Right lobe of liver (tissue), 6 donors: ENCODE results near the gene SP6. TPM values are rescaled to one million over a fixed set of nuclear protein-coding genes. Genes with fewer than 3 reads are reported as not detected.
A peak's percentile ranks its signal among the peaks of the same experiment; 100 is the strongest.

Experiments used
- ATAC-seq, 4 donors: fragments of 200-7000 bp; cut with Tn5 transposase; one replicate each; pipeline ENCODE4 v1.9.1; 2020; ENCODE audit warnings: mild to moderate bottlenecking in 4 of 4, moderate library complexity in 4 of 4
- DNase-seq, 3 donors: peaks; one replicate each; pipeline ENCODE4 v3.0.0-alpha.2; 2020
- H3K27ac ChIP-seq, 3 donors: fragments of 200-600 bp; one replicate each; pipeline ENCODE4 v1.8.0; 2022
- H3K27me3 ChIP-seq, 2 donors: fragments of 200-600 bp; one replicate each; pipeline ENCODE4 v1.8.0; 2022
- H3K36me3 ChIP-seq, 4 donors: fragments of 200-600 bp; sonication (generic) in 1 of 4; one replicate each; pipeline versions ENCODE4 v1.5.1 to v1.8.0; 2017 to 2022; ENCODE audit warnings: control low read depth in 1 of 4
- H3K4me1 ChIP-seq, 4 donors: fragments of 200-600 bp; sonication (generic) in 1 of 4; one replicate each; pipeline versions ENCODE4 v1.5.1 to v1.8.0; 2017 to 2022; ENCODE audit warnings: control low read depth in 1 of 4
- H3K4me3 ChIP-seq, 3 donors: fragments of 200-600 bp; one replicate each; pipeline ENCODE4 v1.8.0; 2022
- H3K9me3 ChIP-seq, 4 donors: fragments of 200-600 bp; sonication (generic) in 1 of 4; one replicate each; pipeline versions ENCODE4 v1.5.1 to v1.8.0; 2017 to 2022; ENCODE audit warnings: control low read depth in 1 of 4
- CTCF ChIP-seq, 4 donors: fragments of 200-600 bp in 3 of 4; fragments of 450-650 bp in 1 of 4; IDR thresholded peaks; one replicate each; pipeline versions ENCODE4 v1.5.1 to v1.8.0; 2016 to 2022; ENCODE audit warnings: antibody characterized with exemption in 4 of 4, mild to moderate bottlenecking in 2 of 4
- POLR2A ChIP-seq: fragments of 450-650 bp; IDR thresholded peaks from one replicate; pipeline ENCODE4 v1.6.1; 2017; ENCODE audit warnings: antibody characterized with exemption, mild to moderate bottlenecking
- WGBS: methylation state at CpG from one replicate; pipeline ENCODE4 v1.1.6; 2018; ENCODE audit warnings: low coverage, low lambda C conversion rate; ENCODE audit not compliant: insufficient coverage; ENCODE audit errors: missing lambda C conversion rate; 5-methylcytosine and 5-hydroxymethylcytosine counted together
- intact Hi-C, 2 donors: fragments of 100-400 bp; cut with DNase I; formaldehyde crosslinking; loops; one replicate each; pipeline versions ENCODE4 v1.11.2 to v1.14.1; 2022
- total RNA-seq, 6 experiments: library from RNA; depleted of rRNA in 2 of 6; stranded (reverse); fragments of >200 nt in 2 of 6; fragmentation: NEBNext Ultra II Directional in 3 of 6; extraction: Animal tissue kit (Norgen Biotek cat#: 25700) in 3 of 6; gene quantifications; one replicate each; pipeline versions ENCODE4 v1.1.0 to v1.2.4, GENCODE V29; 2016 to 2023
- donor health status: DM: no; HTN: yes; CAD: no.
- donor health status: DM: no; HTN: no; CAD: no.
- donor health status: DM: no; HTN: no; CAD: no.
- donor health status: DM: no; HTN: yes; CAD: no.
- donor health status: DM: no; HTN: yes; CAD: no.

The SP6 gene
- total RNA-seq, 6 experiments from 2014 or later: 0.09 to 0.12 (median 0.11) TPM; not detected in 3

DNA sequence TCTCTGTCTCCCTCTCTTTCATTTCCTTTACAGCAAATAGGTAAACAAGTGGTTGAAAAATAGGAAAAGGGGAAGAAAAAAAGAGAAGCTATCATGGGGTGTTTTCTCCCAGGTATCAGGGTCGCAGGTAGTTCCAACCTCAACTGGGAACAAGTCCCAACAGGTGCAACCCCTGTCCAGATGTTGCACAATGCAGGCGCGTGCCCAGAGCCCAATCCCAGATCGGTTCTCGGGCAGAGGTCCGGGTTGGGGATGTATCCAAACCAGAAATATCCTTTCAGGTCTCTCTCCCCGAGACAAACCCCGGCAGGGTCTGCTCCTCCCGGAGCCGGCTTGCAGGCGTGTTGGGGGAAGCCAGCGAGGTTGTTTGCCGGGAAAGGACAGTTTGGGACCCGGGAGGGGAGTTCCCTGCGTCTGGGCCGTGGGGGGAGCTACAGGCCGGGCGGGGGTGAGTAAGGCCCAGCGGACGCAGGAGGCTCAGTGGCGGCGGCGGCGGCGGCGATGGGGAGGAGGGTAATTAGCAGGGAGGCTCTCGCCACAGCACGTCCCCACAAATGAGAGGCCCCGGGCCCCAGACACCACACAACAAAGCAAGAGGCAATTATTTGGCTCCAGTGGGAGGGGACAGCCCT, 21.2 kb upstream of the SP6 start:
- no peak overlapping the region for H3K27ac ChIP-seq
- intact Hi-C loops: no loop called here
- H3K36me3 ChIP-seq: no peaks in the 10 kb centered on the region
- no peaks in the 10 kb centered on the region for H3K9me3 ChIP-seq
- H3K27me3 ChIP-seq: no peaks in the 10 kb centered on the region
- peak in 1 of 3 donors; percentile 37 for DNase-seq
- peaks cover 0 to 8% (median 4%) of the 10 kb centered on the region in 4 donors for H3K4me1 ChIP-seq
- WGBS: 21% methylated on average over 24 of the region's 29 CpGs
- no peak overlapping the region for H3K4me3 ChIP-seq
- ATAC-seq: no peak
- TF ChIP-seq POLR2A (no peak), CTCF (IDR thresholded peaks at IDR 0.05) (no peak)

GRCh38 chr17:47871048-47871447, 20.1 kb upstream of the SP6 start:
- TF ChIP-seq POLR2A: no peak
- no peak for TF ChIP-seq CTCF (IDR thresholded peaks at IDR 0.05)
- ATAC-seq: no peak
- Histone ChIP-seq H3K27ac (no peak overlapping the region), H3K4me1 (peaks cover 0 to 8% (median 4%) of the 10 kb centered on the region in 4 donors), H3K36me3 (no peaks in the 10 kb centered on the region), H3K4me3 (no peak overlapping the region), H3K9me3 (no peaks in the 10 kb centered on the region), H3K27me3 (no peaks in the 10 kb centered on the region)
- intact Hi-C loops: no loop called here
- no peak for DNase-seq

- WGBS: 40% methylated on average over 1 of the region's 1 CpG
- H3K27me3 ChIP-seq: no peaks in the 10 kb centered on the region
- no peak overlapping the region for H3K4me3 ChIP-seq
- H3K9me3 ChIP-seq: no peaks in the 10 kb centered on the region
- TF ChIP-seq CTCF (IDR thresholded peaks at IDR 0.05) (no peak), POLR2A (no peak)
- intact Hi-C loops: no loop called here
- H3K4me1 ChIP-seq: no peaks in the 10 kb centered on the region
- peak in 1 of 3 donors; percentile 1 for DNase-seq
- no peaks in the 10 kb centered on the region for H3K36me3 ChIP-seq
- no peak for ATAC-seq
- no peak overlapping the region for H3K27ac ChIP-seq
These were observed 19.1 kb upstream of the SP6 start for GRCh38 chr17:47870056-47870455.

GRCh38 chr17:47869114-47869513, 18.2 kb upstream of the SP6 start:
- no peaks in the 10 kb centered on the region for H3K27me3 ChIP-seq
- no peak overlapping the region for H3K27ac ChIP-seq
- intact Hi-C loops: no loop called here
- no peaks in the 10 kb centered on the region for H3K36me3 ChIP-seq
- DNase-seq: no peak
- ATAC-seq: no peak
- no peak overlapping the region for H3K4me3 ChIP-seq
- TF ChIP-seq CTCF (IDR thresholded peaks at IDR 0.05) (no peak), POLR2A (no peak)
- WGBS: no CpG with 5 or more reads among the region's 2 CpGs
- H3K9me3 ChIP-seq: no peaks in the 10 kb centered on the region
- H3K4me1 ChIP-seq: no peaks in the 10 kb centered on the region
